Stimulated activated naive CD8-positive, alpha-beta T cell treated with anti-CD3 and anti-CD28 coated beads, Interleukin-15, Interleukin-2, amounts not matched to agents 100 U/mL and 50 U/mL, for 24 hours (primary cell): ENCODE results near the gene TAF8.
"Not testable (repeated sequence)": the region's sequence is repeated elsewhere in the genome, so short reads cannot be mapped to it uniquely, and the experiment has no call there.

Experiments
- ATAC-seq: fragments of 150-1000 bp; cut with Tn5 transposase; one replicate; pipeline ENCODE4 v1.10.0; 2021
- DNase-seq: peaks from one replicate; pipeline ENCODE4 v3.0.0; 2021

TAF8 gene

GRCh38 chr6:42050297-42051267 lies at the start of gene TAF8:
TAF8 (plus strand) TSS chr6:42050524; CDS start chr6:42050542, 18 bp downstream.
- peak; percentile 89 for DNase-seq
- ATAC-seq, result peak; percentile 74

DNA sequence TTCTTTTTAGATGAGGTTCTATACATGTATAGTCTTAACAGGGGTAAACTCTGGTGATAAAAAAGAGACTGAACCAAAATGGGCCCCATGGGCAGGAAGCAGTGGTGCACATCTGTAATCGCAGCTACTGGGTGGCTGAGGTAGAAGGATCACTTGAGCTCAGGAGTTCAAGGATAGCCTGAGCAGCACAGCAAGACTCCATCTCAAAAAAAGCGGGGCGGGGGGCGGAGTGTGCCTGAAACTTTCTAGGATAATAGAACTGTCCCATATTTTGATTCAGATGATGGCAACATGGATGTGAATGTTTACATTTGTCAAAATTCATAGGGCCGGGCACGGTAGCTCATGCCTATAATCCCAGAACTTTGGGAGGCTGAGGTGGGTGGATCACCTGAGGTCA lies 48.8 kb upstream of the TAF8 start:
- ATAC-seq (no peak), DNase-seq (no peak)

DNA sequence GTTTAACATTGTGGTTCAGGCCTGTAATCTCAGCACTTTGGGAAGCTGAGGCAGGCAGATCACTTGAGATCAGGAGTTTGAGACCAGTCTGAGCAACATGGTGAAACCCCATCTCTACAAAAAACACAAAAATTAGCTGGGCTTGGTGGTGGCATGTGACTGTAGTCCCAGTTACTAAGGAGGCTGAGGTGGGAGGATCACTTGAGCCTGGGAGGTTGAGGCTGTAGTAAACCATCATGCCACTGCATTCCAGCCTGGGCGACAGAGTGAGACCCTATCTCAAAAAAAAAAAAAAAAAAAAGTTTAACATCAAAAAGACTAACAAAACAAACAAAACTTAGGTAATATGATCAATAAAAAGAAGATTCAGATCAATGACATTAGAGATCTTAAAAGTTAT lies 46.7 kb upstream of the TAF8 start:
- ATAC-seq, DNase-seq: not testable (repeated sequence)

DNA sequence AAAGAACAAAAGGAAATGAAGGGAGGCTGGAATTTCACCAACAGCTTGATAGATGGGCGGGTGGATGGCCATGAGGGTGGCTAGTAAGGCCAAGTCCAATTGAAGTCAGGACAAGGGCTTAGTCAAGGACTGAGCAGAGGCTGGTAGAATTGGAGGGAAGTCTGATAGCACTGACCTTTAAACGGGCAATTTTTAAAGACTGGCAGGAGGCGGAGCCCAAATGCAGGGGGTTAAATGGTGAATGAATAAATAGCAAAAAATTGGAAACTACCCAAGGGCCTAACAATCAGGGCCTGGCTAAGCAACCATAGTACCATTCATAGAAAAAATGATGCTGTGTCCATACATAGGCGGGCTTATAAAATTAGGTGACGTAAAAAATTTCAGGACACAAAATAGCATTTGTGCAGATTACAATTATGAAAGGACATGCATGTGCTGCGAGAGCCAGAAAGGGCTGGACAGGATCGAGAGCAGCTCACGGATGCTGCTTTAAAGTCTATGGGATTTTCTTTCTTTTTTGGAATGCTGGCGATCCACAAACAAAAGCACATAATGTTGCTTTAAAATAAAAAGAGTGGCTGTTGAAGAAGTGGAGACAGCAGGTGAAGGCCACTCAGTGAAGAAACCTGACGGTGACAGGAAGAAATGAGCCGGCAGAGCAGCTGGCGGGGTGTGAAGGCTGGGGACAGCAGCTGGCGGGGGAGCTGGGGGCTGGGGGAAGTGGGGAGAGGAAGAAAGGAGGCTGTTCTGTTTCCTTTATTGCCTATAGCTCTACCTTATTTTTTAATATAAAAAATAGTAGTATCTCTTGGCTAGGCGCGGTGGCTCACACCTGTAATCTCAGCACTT lies 42.8 kb upstream of the TAF8 start:
- ATAC-seq (peak; percentile 53), DNase-seq (peak; percentile 67)

GRCh38 chr6:42008138-42008528 lies 42.2 kb upstream of the TAF8 start:
- not testable (repeated sequence) for DNase-seq, ATAC-seq

- DNase-seq (no peak), ATAC-seq (peak; percentile 44)
Measured at GRCh38 chr6:42009844-42010184, 40.5 kb upstream of the TAF8 start.

- peak; percentile 42 for DNase-seq
- peak; percentile 57 for ATAC-seq
Measured at GRCh38 chr6:42010185-42010891, 40.0 kb upstream of the TAF8 start.

DNA sequence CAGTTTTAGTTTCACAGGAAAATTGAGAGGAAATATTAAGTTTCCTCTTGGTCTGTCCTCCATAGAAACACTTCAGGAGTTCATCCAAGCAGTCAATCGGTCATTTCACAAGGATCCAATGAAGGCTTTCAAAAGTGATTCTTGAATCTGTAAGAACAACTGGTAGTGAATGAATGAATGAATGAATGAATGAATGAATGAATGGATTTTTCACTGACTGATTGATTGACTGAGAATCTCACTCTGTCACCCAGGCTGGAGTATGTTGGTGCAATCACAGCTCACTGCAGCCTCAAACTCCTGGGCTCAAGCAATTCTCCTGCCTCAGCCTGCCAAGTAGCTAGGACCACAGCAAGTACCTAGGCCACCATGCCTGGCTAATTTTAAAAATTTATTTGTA lies 39.4 kb upstream of the TAF8 start:
- no peak for ATAC-seq
- DNase-seq, result no peak

- ATAC-seq (no peak), DNase-seq (no peak)
Measured at GRCh38 chr6:42012501-42013133, 37.7 kb upstream of the TAF8 start.

DNA sequence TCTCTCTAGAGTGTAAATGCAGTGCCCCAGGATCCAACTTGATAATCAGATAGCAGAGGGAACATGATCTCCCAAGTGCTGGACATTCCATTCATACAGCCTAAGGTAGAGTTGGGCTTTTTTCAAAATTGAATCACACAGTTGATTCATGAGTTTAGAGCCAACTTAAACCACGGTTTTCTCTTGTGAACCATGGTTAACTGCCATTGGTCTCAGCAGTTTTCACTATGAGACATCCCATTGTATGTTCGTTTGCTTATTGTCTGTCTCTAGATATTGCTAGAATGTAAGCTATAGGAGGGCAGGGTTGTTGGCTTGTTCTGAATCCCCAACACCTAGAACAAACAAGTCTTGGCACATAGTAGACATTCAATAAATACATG lies 37.2 kb upstream of the TAF8 start:
- peak; percentile 30 for ATAC-seq
- DNase-seq, result no peak

DNA sequence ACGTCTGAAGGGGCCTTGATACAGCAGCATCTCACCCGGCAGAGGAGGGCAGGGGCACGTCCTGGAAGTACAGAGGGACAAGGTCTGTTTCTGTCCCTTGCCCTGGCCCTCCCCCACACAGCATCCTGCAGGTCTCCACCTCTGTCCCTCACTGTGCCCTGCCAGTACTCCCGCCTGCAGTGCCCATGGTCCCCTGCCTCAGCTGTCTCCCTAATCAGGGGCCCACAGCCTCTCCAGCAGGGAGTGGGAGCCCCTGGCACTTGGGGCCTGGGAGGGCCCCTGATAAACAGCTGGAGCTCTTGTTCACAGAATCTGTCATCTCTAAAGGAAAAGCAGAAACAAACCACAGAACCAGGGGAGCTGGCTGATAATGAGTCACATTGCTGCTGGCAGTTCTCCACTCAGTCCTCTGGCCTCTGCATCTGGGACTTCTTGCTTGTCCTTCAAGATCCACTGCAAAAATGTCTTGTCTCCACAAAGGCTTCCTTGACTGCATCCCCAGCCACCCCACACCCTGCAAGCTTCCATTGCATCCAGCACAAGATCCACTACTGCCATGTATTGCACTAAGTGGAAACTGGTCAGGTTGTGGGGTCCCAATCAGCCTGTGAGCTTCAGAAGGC lies 33.2 kb upstream of the TAF8 start:
- DNase-seq (peak; percentile 63), ATAC-seq (peak; percentile 87)

DNA sequence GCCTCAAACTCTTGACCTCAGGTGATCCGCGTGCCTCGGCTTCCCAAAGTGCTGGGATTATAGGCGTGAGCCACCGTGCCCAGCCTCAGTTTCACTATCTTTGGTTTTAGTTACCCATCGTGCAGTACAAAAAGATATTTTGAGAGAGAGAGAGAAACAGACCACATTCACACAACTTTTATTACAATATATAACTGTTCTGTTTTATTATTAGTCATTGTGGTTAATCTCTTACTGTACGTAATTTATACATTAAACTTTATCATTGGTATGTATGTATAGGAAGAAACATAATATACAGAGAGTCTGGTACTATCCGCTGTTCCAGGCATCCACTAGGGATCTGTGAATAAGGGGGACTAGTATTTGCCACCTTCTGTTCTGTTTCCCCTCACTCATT lies 29.4 kb upstream of the TAF8 start:
- DNase-seq (no peak), ATAC-seq (no peak)

DNA sequence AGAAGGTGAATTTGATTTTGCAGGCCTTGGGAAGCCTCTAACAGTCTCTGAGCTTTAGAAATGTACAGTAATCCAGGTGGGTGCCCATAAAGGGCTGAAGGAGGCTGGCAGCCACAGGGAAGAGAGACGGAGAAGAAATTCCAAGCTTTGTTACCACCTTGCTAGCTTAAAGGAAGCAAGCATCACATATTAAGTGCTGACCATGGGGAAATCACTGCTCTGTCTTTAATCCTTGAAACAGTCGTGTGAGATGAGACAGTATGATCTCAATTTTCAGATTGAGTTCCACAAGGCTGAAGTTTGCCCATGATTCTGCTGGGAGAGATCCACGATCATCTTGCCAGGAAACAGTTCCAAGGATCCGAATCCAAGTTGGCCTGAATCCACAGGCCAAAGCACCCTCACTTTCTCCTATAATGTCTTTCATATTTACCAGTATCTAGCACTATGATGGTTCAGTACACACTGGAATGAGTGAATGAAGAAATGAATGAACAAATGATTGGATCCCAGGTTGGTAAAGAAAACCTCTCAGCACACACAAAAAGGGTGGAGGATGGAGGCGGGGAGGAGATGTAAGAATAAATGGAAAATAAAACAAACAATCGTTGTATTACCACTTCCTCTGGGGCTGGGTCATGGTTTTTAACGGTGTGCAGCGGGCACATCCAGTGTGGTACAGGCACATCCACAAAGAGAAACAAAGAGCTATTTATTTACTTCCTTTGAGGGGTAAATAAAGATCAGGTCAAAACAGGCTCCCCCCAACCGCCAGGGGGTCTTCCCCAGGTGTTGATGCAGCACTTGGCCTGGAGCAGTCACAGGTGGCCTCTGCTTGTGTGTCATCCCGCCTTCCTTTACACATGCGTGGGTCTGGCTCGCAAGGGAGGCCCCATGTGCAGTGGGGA lies 28.2 kb upstream of the TAF8 start:
- ATAC-seq, result peak; percentile 80
- peak; percentile 75 for DNase-seq

DNA sequence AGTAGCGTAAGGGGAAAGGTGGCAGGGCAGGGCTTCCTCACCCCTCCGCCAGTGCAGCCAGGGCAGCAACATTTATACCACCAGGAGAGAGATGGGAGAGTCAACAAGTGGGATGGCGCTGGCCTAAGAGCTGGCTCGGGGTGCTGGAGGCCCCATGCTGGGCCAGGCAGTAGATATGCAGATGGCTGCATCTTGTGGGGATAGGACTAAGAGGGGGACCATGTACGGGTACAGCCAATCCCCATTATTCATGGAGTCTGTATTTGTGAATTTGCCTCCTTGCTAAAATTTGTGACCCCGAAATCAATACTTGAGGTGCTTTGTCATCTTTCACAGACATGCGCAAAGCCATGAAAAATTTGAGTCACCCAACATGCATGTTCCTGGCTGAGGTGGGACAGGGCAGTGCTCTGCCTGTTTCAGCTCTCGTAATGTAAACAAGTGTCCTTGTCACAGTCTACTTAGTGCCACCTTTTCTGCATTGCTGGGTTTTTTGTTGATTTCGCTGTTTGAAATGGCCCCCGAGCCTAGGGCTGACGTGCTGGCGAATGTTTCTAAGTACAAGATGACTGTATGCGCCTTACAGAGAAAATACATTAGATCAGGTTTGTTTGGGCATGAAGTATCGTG lies 27.5 kb upstream of the TAF8 start:
- peak; percentile 20 for ATAC-seq
- no peak for DNase-seq

- DNase-seq, result peak; percentile 56
- peak; percentile 25 for ATAC-seq
Measured at GRCh38 chr6:42025066-42025844, 25.1 kb upstream of the TAF8 start.

DNA sequence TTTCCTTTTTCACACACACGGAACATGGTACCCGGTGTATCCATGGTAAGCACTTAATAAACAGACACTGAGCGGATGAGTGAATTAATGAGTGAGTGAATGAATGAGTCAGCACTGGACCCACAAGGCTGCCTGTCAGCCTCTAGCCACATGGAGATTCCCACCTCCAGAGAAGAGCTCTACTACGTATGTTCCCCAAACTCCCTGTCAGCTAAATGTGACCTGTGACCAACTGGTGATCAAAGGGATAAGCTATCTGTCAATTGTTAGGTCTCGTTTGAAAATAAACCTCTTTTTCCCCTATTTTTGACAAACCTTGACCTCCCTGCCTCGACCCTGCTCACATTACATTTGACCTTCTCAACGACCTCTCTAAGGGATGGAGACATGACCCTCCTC lies 24.5 kb upstream of the TAF8 start:
- DNase-seq (no peak), ATAC-seq (peak; percentile 3)

- ATAC-seq (no peak), DNase-seq (no peak)
Measured at GRCh38 chr6:42026540-42026939, 23.8 kb upstream of the TAF8 start.

GRCh38 chr6:42028234-42029061 lies 21.9 kb upstream of the TAF8 start:
- ATAC-seq (peak; percentile 26), DNase-seq (peak; percentile 44)
